ENCODE measurements around the gene SMIM45.

The SMIM45 gene

GRCh38 chr22:41927813-41928212, 24.1 kb upstream of the SMIM45 start:
- Histone ChIP-seq H3K36me3 (no peaks in the 10 kb centered on the region), H3K27ac (no peak overlapping the region), H3K4me1 (replicated peaks) (peaks cover 4% of the 10 kb centered on the region), H3K9me3 (no peaks in the 10 kb centered on the region), H3K27me3 (replicated peaks; ENCODE audit: insufficient read depth) (no peaks in the 10 kb centered on the region), H3K4me3 (no peak overlapping the region)
- WGBS, result 90% methylated on average over 6 of the region's 6 CpGs
- TF ChIP-seq POLR2A (IDR thresholded peaks at IDR 0.05) (no peak), CTCF (IDR thresholded peaks at IDR 0.05) (no peak), POLR2AphosphoS5 (IDR thresholded peaks at IDR 0.05) (no peak)
- DNase-seq (ENCODE audit: low spot score), result no peak
- intact Hi-C loops (cut with DNase I), result no loop called here

GRCh38 chr22:41928593-41929417, 23.1 kb upstream of the SMIM45 start:
- Histone ChIP-seq H3K4me3 (no peak overlapping the region), H3K4me1 (replicated peaks) (peaks cover 4% of the 10 kb centered on the region), H3K27me3 (replicated peaks; ENCODE audit: insufficient read depth) (no peaks in the 10 kb centered on the region), H3K27ac (no peak overlapping the region), H3K9me3 (no peaks in the 10 kb centered on the region), H3K36me3 (no peaks in the 10 kb centered on the region)
- DNase-seq (ENCODE audit: low spot score), result no peak
- TF ChIP-seq CTCF (IDR thresholded peaks at IDR 0.05) (no peak), POLR2AphosphoS5 (IDR thresholded peaks at IDR 0.05) (no peak), POLR2A (IDR thresholded peaks at IDR 0.05) (no peak)
- intact Hi-C loops (cut with DNase I), result no loop called here
- WGBS, result 79% methylated on average over 14 of the region's 14 CpGs

- Histone ChIP-seq H3K4me1 (replicated peaks) (peaks cover 4% of the 10 kb centered on the region), H3K27ac (no peak overlapping the region), H3K36me3 (no peaks in the 10 kb centered on the region), H3K4me3 (no peak overlapping the region), H3K27me3 (replicated peaks; ENCODE audit: insufficient read depth) (no peaks in the 10 kb centered on the region), H3K9me3 (no peaks in the 10 kb centered on the region)
- intact Hi-C loops (cut with DNase I), result no loop called here
- TF ChIP-seq CTCF (IDR thresholded peaks at IDR 0.05) (no peak), POLR2A (IDR thresholded peaks at IDR 0.05) (no peak), POLR2AphosphoS5 (IDR thresholded peaks at IDR 0.05) (no peak)
- DNase-seq (ENCODE audit: low spot score), result no peak
- 73% methylated on average over 8 of the region's 8 CpGs for WGBS
Observed at GRCh38 chr22:41929418-41929810, 22.5 kb upstream of the SMIM45 start.

GRCh38 chr22:41931701-41932269, 20.2 kb upstream of the SMIM45 start:
- Histone ChIP-seq H3K4me1 (replicated peaks) (no peaks in the 10 kb centered on the region), H3K27me3 (replicated peaks; ENCODE audit: insufficient read depth) (no peaks in the 10 kb centered on the region), H3K4me3 (no peak overlapping the region), H3K9me3 (no peaks in the 10 kb centered on the region), H3K36me3 (no peaks in the 10 kb centered on the region), H3K27ac (no peak overlapping the region)
- WGBS, result 80% methylated on average over 10 of the region's 10 CpGs
- DNase-seq (ENCODE audit: low spot score), result no peak
- intact Hi-C loops (cut with DNase I), result no loop called here
- TF ChIP-seq CTCF (IDR thresholded peaks at IDR 0.05) (no peak), POLR2A (IDR thresholded peaks at IDR 0.05) (no peak), POLR2AphosphoS5 (IDR thresholded peaks at IDR 0.05) (no peak)

- H3K4me3 ChIP-seq, result no peak overlapping the region
- no peaks in the 10 kb centered on the region for H3K9me3 ChIP-seq
- intact Hi-C loops (cut with DNase I), result no loop called here
- H3K27ac ChIP-seq, result no peak overlapping the region
- H3K4me1 ChIP-seq (replicated peaks), result no peaks in the 10 kb centered on the region
- 94% methylated on average over 9 of the region's 12 CpGs for WGBS
- TF ChIP-seq CTCF (IDR thresholded peaks at IDR 0.05) (no peak), POLR2AphosphoS5 (IDR thresholded peaks at IDR 0.05) (no peak), POLR2A (IDR thresholded peaks at IDR 0.05) (no peak)
- DNase-seq (ENCODE audit: low spot score), result no peak
- H3K27me3 ChIP-seq (replicated peaks; ENCODE audit: insufficient read depth), result no peaks in the 10 kb centered on the region
- H3K36me3 ChIP-seq, result no peaks in the 10 kb centered on the region
Observed at GRCh38 chr22:41932353-41932752, 19.6 kb upstream of the SMIM45 start.

Measured in prostate gland (tissue), 2 donors.